Transverse colon (tissue), 4 donors: ENCODE measurements around the gene HMCN1. TPM values are rescaled to one million over a fixed set of nuclear protein-coding genes. Genes with fewer than 3 reads are reported as not detected.

ENCODE experiments used
- DNase-seq: peaks from one replicate; pipeline ENCODE4 v3.0.0-alpha.2; 2019
- H3K27ac ChIP-seq, 4 donors: fragments of 200-600 bp; sonication (generic); 2 replicates each; pipeline ENCODE4 v1.5.1; 2016 to 2018; ENCODE audit warnings: inconsistent platforms in 4 of 4
- H3K27me3 ChIP-seq: fragments of 200-600 bp; sonication (generic); 2 replicates; pipeline ENCODE4 v1.5.1; 2017; ENCODE audit warnings: inconsistent platforms
- H3K36me3 ChIP-seq, 4 donors: fragments of 200-600 bp; sonication (generic); 2 replicates each; pipeline ENCODE4 v1.5.1; 2017 to 2019; ENCODE audit warnings: inconsistent platforms in 4 of 4
- H3K4me1 ChIP-seq, 4 donors: fragments of 200-600 bp; sonication (generic); 2 replicates each; pipeline ENCODE4 v1.5.1; 2017 to 2020; ENCODE audit warnings: inconsistent platforms in 4 of 4
- H3K4me3 ChIP-seq, 4 donors: fragments of 200-600 bp; sonication (generic); 1 replicate in 1 of 4; 2 replicates in 3 of 4; pipeline versions ENCODE4 v1.5.1 to v1.6.1; 2017 to 2019; ENCODE audit warnings: inconsistent platforms in 4 of 4
- H3K9me3 ChIP-seq, 2 donors: fragments of 200-600 bp; sonication (generic); 2 replicates each; pipeline ENCODE4 v1.5.1; 2017 to 2019; ENCODE audit warnings: inconsistent platforms in 2 of 2
- CTCF ChIP-seq, 5 experiments: fragments of 200-600 bp in 3 of 5; fragments of 450-650 bp in 2 of 5; sonication (generic) in 3 of 5; IDR thresholded peaks; 1 replicate in 2 of 5; 2 replicates in 3 of 5; pipeline ENCODE4 v1.5.1; 2016 to 2017; ENCODE audit warnings: antibody characterized with exemption in 5 of 5, inconsistent platforms in 3 of 5, mild to moderate bottlenecking in 2 of 5, moderate library complexity in 1 of 5
- EP300 ChIP-seq: sonication (generic); formaldehyde crosslinking; IDR thresholded peaks from one replicate; pipeline ENCODE4 v1.6.1; 2017; ENCODE audit warnings: antibody characterized with exemption, low read depth
- POLR2A ChIP-seq: fragments of 450-650 bp; IDR thresholded peaks from one replicate; pipeline ENCODE4 v1.6.1; 2016; ENCODE audit warnings: antibody characterized with exemption, mild to moderate bottlenecking, moderate library complexity
- POLR2AphosphoS5 ChIP-seq, 3 donors: sonication (generic); formaldehyde crosslinking; IDR thresholded peaks; one replicate each; pipeline ENCODE4 v1.6.1; 2016; ENCODE audit warnings: antibody characterized with exemption in 3 of 3
- WGBS, 2 donors: methylation state at CpG; one replicate each; pipeline ENCODE4 v1.1.5; 2018; ENCODE audit warnings: low coverage in 1 of 2; 5-methylcytosine and 5-hydroxymethylcytosine counted together
- in situ Hi-C, 4 donors: fragments of 200-750 bp; cut with MboI; loops; one replicate each; pipeline versions ENCODE4 v1.15.0 to v1.15.1; 2017; ENCODE audit warnings: low sequenced_read_pairs in 3 of 4, low pct_ligation_motif_present in 1 of 4, low pct_unique_long_range_greater_than_20kb in 1 of 4
- intact Hi-C: fragments of 100-400 bp; cut with DNase I; formaldehyde crosslinking; loops from one replicate; pipeline ENCODE4 v1.15.1; 2023; ENCODE audit warnings: low total_unique reads
- total RNA-seq, 4 donors: library from RNA; depleted of rRNA; stranded (reverse); fragments of >200 nt; gene quantifications; one replicate each; pipeline ENCODE4 v1.1.0, GENCODE V29; 2016

The HMCN1 gene
- total RNA-seq, 4 donors from 2014 or later: 1.1 to 2.7 (median 2.1) TPM

- DNase-seq: no peak
- no peak for TF ChIP-seq POLR2AphosphoS5 (IDR thresholded peaks at IDR 0.05)
- no peak for TF ChIP-seq POLR2A
- TF ChIP-seq CTCF (IDR thresholded peaks at IDR 0.05): no peak
- no peak for TF ChIP-seq EP300
- Histone ChIP-seq H3K9me3 (no peaks in the 10 kb centered on the region), H3K27ac (no peak overlapping the region), H3K4me3 (no peak overlapping the region), H3K27me3 (no peaks in the 10 kb centered on the region), H3K36me3 (no peaks in the 10 kb centered on the region), H3K4me1 (peaks cover 0 to 2% (median under 1%) of the 10 kb centered on the region in 4 donors)
- in situ Hi-C loops: loop anchor here in 2 of 4 donors (25.0 kb wide), 1 partner anchor 888 kb away; no protein-coding TSS in a partner anchor
- WGBS, 2 donors: 77% methylated on average over 4 of the region's 4 CpGs; no CpG with 5 or more reads in 1 of the 2 donors
- intact Hi-C loops: loop anchor here (10.0 kb wide), 1 partner anchor 1725 kb away; no protein-coding TSS in a partner anchor
These were observed 34.3 kb upstream of the HMCN1 start for GRCh38 chr1:185699874-185700273.

GRCh38 chr1:185701650-185702049 is 32.5 kb upstream of the HMCN1 start:
- H3K4me3 ChIP-seq: no peak overlapping the region
- H3K27me3 ChIP-seq: no peaks in the 10 kb centered on the region
- DNase-seq: no peak
- H3K27ac ChIP-seq: no peak overlapping the region
- intact Hi-C loops: no loop called here
- no peaks in the 10 kb centered on the region for H3K9me3 ChIP-seq
- WGBS, 2 donors: 71 to 83% methylated on average over 2 of the region's 2 CpGs
- TF ChIP-seq POLR2AphosphoS5 (IDR thresholded peaks at IDR 0.05): no peak
- TF ChIP-seq CTCF (IDR thresholded peaks at IDR 0.05): no peak
- TF ChIP-seq EP300: no peak
- no peak for TF ChIP-seq POLR2A
- no peaks in the 10 kb centered on the region for H3K36me3 ChIP-seq
- in situ Hi-C loops: no loop called here
- no peaks in the 10 kb centered on the region for H3K4me1 ChIP-seq

DNA sequence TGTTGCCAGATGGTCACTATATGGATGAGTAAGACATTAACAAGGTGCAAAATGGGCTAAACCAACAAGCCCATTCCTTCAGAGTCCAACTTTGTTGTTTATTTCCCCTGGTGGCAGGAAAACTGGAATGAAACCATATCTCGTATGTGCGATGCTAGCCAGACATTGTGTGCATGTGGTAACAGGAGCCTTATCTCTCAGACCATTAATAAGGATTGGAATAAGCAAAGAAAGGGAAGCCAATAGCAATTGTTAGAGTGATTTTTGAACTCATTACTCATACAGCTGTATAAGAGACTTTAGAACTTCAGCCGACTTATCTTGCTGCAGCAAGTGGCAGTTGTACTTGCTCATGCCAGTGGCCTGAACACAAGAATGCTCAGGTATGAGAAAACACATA is 30.0 kb upstream of the HMCN1 start:
- Histone ChIP-seq H3K27ac (no peak overlapping the region), H3K4me3 (no peak overlapping the region), H3K4me1 (no peaks in the 10 kb centered on the region), H3K27me3 (no peaks in the 10 kb centered on the region), H3K9me3 (no peaks in the 10 kb centered on the region), H3K36me3 (no peaks in the 10 kb centered on the region)
- in situ Hi-C loops: no loop called here
- intact Hi-C loops: no loop called here
- TF ChIP-seq POLR2A (no peak), CTCF (IDR thresholded peaks at IDR 0.05) (no peak), POLR2AphosphoS5 (IDR thresholded peaks at IDR 0.05) (no peak), EP300 (no peak)
- no peak for DNase-seq
- WGBS, 2 donors: 80 to 92% methylated on average over 3 of the region's 3 CpGs

GRCh38 chr1:185716095-185716494 is 18.1 kb upstream of the HMCN1 start:
- intact Hi-C loops (no loop called here), in situ Hi-C loops (no loop called here)
- no peak overlapping the region for H3K4me3 ChIP-seq
- DNase-seq: no peak
- no peak for TF ChIP-seq POLR2A
- TF ChIP-seq POLR2AphosphoS5 (IDR thresholded peaks at IDR 0.05): no peak
- TF ChIP-seq EP300: no peak
- TF ChIP-seq CTCF (IDR thresholded peaks at IDR 0.05): no peak
- H3K4me1 ChIP-seq: no peaks in the 10 kb centered on the region
- H3K27ac ChIP-seq: no peak overlapping the region
- peaks cover 9% of the 10 kb centered on the region for H3K27me3 ChIP-seq
- no peaks in the 10 kb centered on the region for H3K36me3 ChIP-seq
- 59 to 65% methylated on average over 3 of the region's 3 CpGs for WGBS, 2 donors
- no peaks in the 10 kb centered on the region for H3K9me3 ChIP-seq
